ENCODE measurements around the gene KIAA1671.

GRCh38 chr22:25013607-25014006 lies 61.1 kb downstream of the KIAA1671 start:
- TF ChIP-seq MXI1 (IDR thresholded peaks at IDR 0.05; ENCODE audit: borderline replicate concordance, low read depth, low read length) (no peak), CTCF (conservative IDR thresholded peaks at IDR 0.05; ENCODE audit: low read depth, low read length) (no peak), CEBPB (IDR thresholded peaks at IDR 0.05; ENCODE audit: low read depth, low read length) (no peak), BHLHE40 (IDR thresholded peaks at IDR 0.05; ENCODE audit: low read depth, low read length) (no peak), MAFK (IDR thresholded peaks at IDR 0.05; ENCODE audit: low read depth, low read length) (no peak), POLR2A (IDR thresholded peaks at IDR 0.05; ENCODE audit: low read depth, low read length) (no peak), RAD21 (IDR thresholded peaks at IDR 0.05; ENCODE audit: low read length) (no peak), FOS (IDR thresholded peaks at IDR 0.05; ENCODE audit: low read depth, low read length) (no peak), NFE2L2 (IDR thresholded peaks at IDR 0.05; ENCODE audit: low read depth, low read length) (no peak), SMC3 (IDR thresholded peaks at IDR 0.05; ENCODE audit: low read depth, low read length) (no peak)
